Caki2 (cell line): ENCODE results near the gene NAV2. TPM values are rescaled to one million over a fixed set of nuclear protein-coding genes. Genes with fewer than 3 reads are reported as not detected.

Experiments
- DNase-seq: peaks from one replicate; pipeline ENCODE4 v3.0.0-alpha.2; 2015; ENCODE audit warnings: low read depth
- in situ Hi-C: cut with HindIII; loops from 2 replicates; pipeline ENCODE4 v1.10.0; 2016; ENCODE audit warnings: low sequenced_read_pairs, low pct_unique_long_range_greater_than_20kb, mixed read lengths
- total RNA-seq: library from RNA; depleted of rRNA; stranded (reverse); fragments of >200 nt; shearing (Covaris generic); gene quantifications from 2 replicates; pipeline ENCODE4 v1.2.3, GENCODE V29; 2014; ENCODE audit warnings: low replicate concordance

Gene NAV2
- total RNA-seq, 1 experiment from 2014 or later = 6.9 TPM

GRCh38 chr11:19813158-19813879 is 100.7 kb downstream of the NAV2 start:
- in situ Hi-C loops = no loop called here
- no peak for DNase-seq

- in situ Hi-C loops = no loop called here
Measured at GRCh38 chr11:19814421-19814820, 101.8 kb downstream of the NAV2 start.

GRCh38 chr11:19816040-19816439 is 103.4 kb downstream of the NAV2 start:
- in situ Hi-C loops = no loop called here
- no peak for DNase-seq

More at GRCh38 chr11:19814421-19814820, 101.8 kb downstream of the NAV2 start:
- DNase-seq = no peak

- no peak for DNase-seq
- in situ Hi-C loops = no loop called here
Measured at GRCh38 chr11:19816817-19817216, 104.2 kb downstream of the NAV2 start.

GRCh38 chr11:19817265-19817851 is 104.7 kb downstream of the NAV2 start:
- DNase-seq = no peak
- in situ Hi-C loops = no loop called here

- DNase-seq = no peak
- in situ Hi-C loops = no loop called here
Measured at GRCh38 chr11:19817870-19818269, 105.2 kb downstream of the NAV2 start.

GRCh38 chr11:19818619-19819018 is 106.0 kb downstream of the NAV2 start:
- in situ Hi-C loops = no loop called here
- DNase-seq = no peak

GRCh38 chr11:19819148-19819547 is 106.5 kb downstream of the NAV2 start:
- DNase-seq = no peak
- in situ Hi-C loops = no loop called here

- DNase-seq = no peak
- in situ Hi-C loops = no loop called here
Measured at GRCh38 chr11:19820100-19820499, 107.5 kb downstream of the NAV2 start.

GRCh38 chr11:19821412-19821875 is 108.8 kb downstream of the NAV2 start:
- no peak for DNase-seq
- in situ Hi-C loops = no loop called here

- in situ Hi-C loops = no loop called here
- no peak for DNase-seq
Measured at GRCh38 chr11:19821993-19822392, 109.4 kb downstream of the NAV2 start.

- in situ Hi-C loops = no loop called here
- no peak for DNase-seq
Measured at GRCh38 chr11:19822531-19822930, 109.9 kb downstream of the NAV2 start.

- in situ Hi-C loops = no loop called here
- DNase-seq = no peak
Measured at GRCh38 chr11:19826606-19827005, 114.0 kb downstream of the NAV2 start.

GRCh38 chr11:19827399-19828135 is 114.9 kb downstream of the NAV2 start:
- in situ Hi-C loops = no loop called here
- DNase-seq = no peak

GRCh38 chr11:19828382-19829108 is 115.9 kb downstream of the NAV2 start:
- in situ Hi-C loops = no loop called here
- DNase-seq = no peak

GRCh38 chr11:19829109-19829837 is 116.6 kb downstream of the NAV2 start:
- in situ Hi-C loops = no loop called here
- no peak for DNase-seq

GRCh38 chr11:19832086-19832750 is 119.6 kb downstream of the NAV2 start:
- DNase-seq = no peak
- in situ Hi-C loops = no loop called here

- in situ Hi-C loops = no loop called here
- no peak for DNase-seq
Measured at GRCh38 chr11:19832901-19833300, 120.3 kb downstream of the NAV2 start.
